HFF-Myc (cell line): ENCODE results near the gene FABP2.
A peak's percentile ranks its signal among the peaks of the same experiment; 100 is the strongest.

Experiments
- DNase-seq: peaks from one replicate; pipeline ENCODE4 v3.0.0-alpha.2; 2011; ENCODE audit warnings: low read depth; ENCODE audit errors: extremely low read depth
- H3K4me3 ChIP-seq: replicated peaks from 2 replicates; pipeline ENCODE4 v1.5.1; 2011; ENCODE audit warnings: low read depth, mild to moderate bottlenecking, control low read depth, low read length
- CTCF ChIP-seq: IDR thresholded peaks from 2 replicates; pipeline ENCODE4 v1.5.1; 2012; ENCODE audit warnings: mild to moderate bottlenecking, low read depth, low read length, control low read depth; ENCODE audit errors: missing control alignments

FABP2 gene

GRCh38 chr4:119300101-119300978 lies 21.6 kb downstream of the FABP2 start:
- H3K4me3 ChIP-seq, result peak overlapping the region; percentile 83
- no peak for TF ChIP-seq CTCF
- peak; percentile 68 for DNase-seq

GRCh38 chr4:119299741-119300100 lies 22.2 kb downstream of the FABP2 start:
- DNase-seq, result no peak
- TF ChIP-seq CTCF, result no peak
- peak overlapping the region; percentile 83 for H3K4me3 ChIP-seq

- no peak for DNase-seq
- peak overlapping the region; percentile 83 for H3K4me3 ChIP-seq
- TF ChIP-seq CTCF, result no peak
These were observed 22.7 kb downstream of the FABP2 start for GRCh38 chr4:119299260-119299671.

GRCh38 chr4:119297795-119298194 lies 24.1 kb downstream of the FABP2 start:
- no peak for TF ChIP-seq CTCF
- no peak for DNase-seq
- H3K4me3 ChIP-seq, result peak overlapping the region; percentile 83; the same call in 1 of the 2 replicates

- no peak for DNase-seq
- no peak for TF ChIP-seq CTCF
- H3K4me3 ChIP-seq, result no peak overlapping the region
These were observed 25.6 kb downstream of the FABP2 start for GRCh38 chr4:119296356-119296755.

- H3K4me3 ChIP-seq, result no peak overlapping the region
- no peak for TF ChIP-seq CTCF
- no peak for DNase-seq
These were observed 31.3 kb downstream of the FABP2 start for GRCh38 chr4:119290598-119290997.
